Upper lobe of right lung (tissue), 1 donor: Measurements from ENCODE around the gene USF3. TPM values are rescaled to one million over a fixed set of nuclear protein-coding genes. Genes with fewer than 3 reads are reported as not detected.

Experiments
- ATAC-seq: fragments of 200-7000 bp; cut with Tn5 transposase; one replicate; pipeline ENCODE4 v1.9.1; 2020; ENCODE audit warnings: mild to moderate bottlenecking, moderate library complexity
- DNase-seq: peaks from one replicate; pipeline ENCODE4 v3.0.0-alpha.2; 2020
- H3K27ac ChIP-seq: fragments of 200-600 bp; one replicate; pipeline ENCODE4 v1.8.0; 2022
- H3K27me3 ChIP-seq: fragments of 200-600 bp; one replicate; pipeline ENCODE4 v1.8.0; 2022; ENCODE audit warnings: mild to moderate bottlenecking
- H3K36me3 ChIP-seq: fragments of 200-600 bp; one replicate; pipeline ENCODE4 v1.8.0; 2022
- H3K4me1 ChIP-seq: fragments of 200-600 bp; one replicate; pipeline ENCODE4 v1.8.0; 2022
- H3K4me3 ChIP-seq: fragments of 200-600 bp; one replicate; pipeline ENCODE4 v1.8.0; 2022; ENCODE audit warnings: mild to moderate bottlenecking
- H3K9me3 ChIP-seq: fragments of 200-600 bp; one replicate; pipeline ENCODE4 v1.8.0; 2022
- CTCF ChIP-seq: fragments of 200-600 bp; IDR thresholded peaks from one replicate; pipeline ENCODE4 v1.8.0; 2022; ENCODE audit warnings: antibody characterized with exemption
- intact Hi-C: fragments of 100-400 bp; cut with DNase I; formaldehyde crosslinking; loops from one replicate; pipeline ENCODE4 v1.11.0; 2022
- total RNA-seq: library from RNA; stranded (reverse); fragmentation: NEBNext Ultra II Directional; extraction: Animal tissue kit (Norgen Biotek cat#: 25700); gene quantifications from one replicate; pipeline ENCODE4 v1.2.1, GENCODE V29; 2021
- donor health status: DM: no; HTN: yes; CAD: no; lungs with severe emphysema.

USF3 gene
- total RNA-seq, 1 donor from 2014 or later, result 22.2 TPM

DNA sequence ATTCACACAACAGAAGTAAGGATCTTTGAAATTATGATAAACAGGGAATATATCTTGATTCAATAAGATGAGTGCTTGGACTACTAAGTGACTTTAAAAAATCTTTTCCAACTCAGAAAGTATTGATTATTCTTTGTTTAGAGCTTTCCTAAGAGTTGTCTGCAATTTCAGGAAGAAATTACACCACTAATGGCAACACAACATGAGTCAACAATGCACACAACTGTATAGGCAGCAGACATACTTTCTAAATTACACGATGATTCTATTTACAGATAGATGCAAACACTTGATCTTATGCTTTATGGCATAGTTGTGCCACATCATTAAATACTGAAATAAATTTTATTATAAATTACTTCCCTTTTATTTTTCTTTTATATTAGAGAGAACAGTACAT, 45.2 kb upstream of the USF3 start:
- TF ChIP-seq CTCF, result no peak
- ATAC-seq, result no peak
- no peaks in the 10 kb centered on the region for H3K36me3 ChIP-seq

DNA sequence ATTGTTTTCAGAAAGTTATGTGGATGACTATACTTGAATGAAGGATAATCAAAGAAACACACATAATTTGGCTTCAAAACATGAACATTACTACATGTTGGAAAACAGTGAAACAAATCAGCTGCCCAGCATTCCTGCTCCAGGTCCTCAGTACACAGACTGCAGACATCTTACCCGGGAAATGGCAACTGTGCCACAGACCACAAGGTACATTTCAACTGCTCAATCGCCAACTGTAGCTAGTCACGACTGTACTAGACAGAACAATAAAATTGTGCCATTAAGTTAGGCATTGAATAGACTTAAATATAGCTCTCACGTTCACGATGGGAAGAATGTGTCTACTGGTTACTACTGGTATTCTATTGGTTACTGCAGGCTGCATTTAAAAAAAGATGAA, 44.6 kb upstream of the USF3 start:
- intact Hi-C loops, result no loop called here
- Histone ChIP-seq H3K27ac (no peak overlapping the region), H3K36me3 (no peaks in the 10 kb centered on the region), H3K9me3 (no peaks in the 10 kb centered on the region), H3K4me3 (no peak overlapping the region), H3K4me1 (peaks cover 36% of the 10 kb centered on the region), H3K27me3 (no peaks in the 10 kb centered on the region)
- TF ChIP-seq CTCF, result no peak
- DNase-seq (no peak), ATAC-seq (no peak)

More for the DNA sequence above, 45.2 kb upstream of the USF3 start:
- intact Hi-C loops, result no loop called here
- Histone ChIP-seq H3K9me3 (no peaks in the 10 kb centered on the region), H3K27ac (no peak overlapping the region), H3K4me1 (peaks cover 36% of the 10 kb centered on the region), H3K27me3 (no peaks in the 10 kb centered on the region), H3K4me3 (no peak overlapping the region)
- no peak for DNase-seq

DNA sequence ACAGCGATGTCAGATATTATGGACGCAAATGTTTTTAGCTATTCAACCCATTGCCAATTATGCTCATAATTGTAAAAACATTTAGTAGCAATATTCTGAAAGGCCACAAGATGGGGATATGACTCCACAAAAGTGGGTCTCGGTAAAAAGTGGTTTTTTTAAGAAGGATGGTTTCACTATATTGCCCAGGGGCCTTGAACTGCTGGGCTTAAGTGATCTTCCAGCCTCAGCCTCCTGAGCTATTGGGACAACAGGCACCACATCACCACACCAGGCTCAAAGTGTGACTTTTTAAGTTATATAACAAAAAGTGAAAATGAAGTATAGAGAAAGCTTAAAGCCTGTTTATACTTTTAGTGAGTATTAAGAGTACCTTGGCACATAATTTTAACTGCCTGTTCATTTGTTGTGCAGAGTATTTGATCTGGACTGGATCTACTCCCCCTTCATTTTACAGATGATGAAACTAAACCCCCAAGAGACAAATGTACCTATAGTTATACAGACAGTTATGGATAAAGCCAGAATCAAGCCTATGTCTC, 40.2 kb upstream of the USF3 start:
- ATAC-seq (peak; percentile 79), DNase-seq (no peak)
- no peaks in the 10 kb centered on the region for H3K9me3 ChIP-seq
- no peaks in the 10 kb centered on the region for H3K27me3 ChIP-seq
- H3K4me3 ChIP-seq, result no peak overlapping the region
- intact Hi-C loops, result no loop called here
- H3K27ac ChIP-seq, result no peak overlapping the region
- H3K36me3 ChIP-seq, result no peaks in the 10 kb centered on the region
- peak; percentile 69 for TF ChIP-seq CTCF
- H3K4me1 ChIP-seq, result peaks cover 7% of the 10 kb centered on the region

GRCh38 chr3:113731694-113732093, 35.3 kb upstream of the USF3 start:
- DNase-seq, result no peak
- H3K9me3 ChIP-seq, result no peaks in the 10 kb centered on the region
- TF ChIP-seq CTCF, result no peak

GRCh38 chr3:113730550-113730949, 34.1 kb upstream of the USF3 start:
- DNase-seq (no peak), ATAC-seq (no peak)
- H3K27me3 ChIP-seq, result no peaks in the 10 kb centered on the region
- intact Hi-C loops, result no loop called here
- H3K9me3 ChIP-seq, result no peaks in the 10 kb centered on the region
- no peak for TF ChIP-seq CTCF
- no peak overlapping the region for H3K4me3 ChIP-seq
- H3K27ac ChIP-seq, result no peak overlapping the region
- H3K36me3 ChIP-seq, result no peaks in the 10 kb centered on the region
- no peaks in the 10 kb centered on the region for H3K4me1 ChIP-seq

More at GRCh38 chr3:113731694-113732093, 35.3 kb upstream of the USF3 start:
- no peaks in the 10 kb centered on the region for H3K36me3 ChIP-seq
- no peak for ATAC-seq
- intact Hi-C loops, result no loop called here
- no peak overlapping the region for H3K4me3 ChIP-seq
- no peak overlapping the region for H3K27ac ChIP-seq
- H3K27me3 ChIP-seq, result no peaks in the 10 kb centered on the region
- no peaks in the 10 kb centered on the region for H3K4me1 ChIP-seq

DNA sequence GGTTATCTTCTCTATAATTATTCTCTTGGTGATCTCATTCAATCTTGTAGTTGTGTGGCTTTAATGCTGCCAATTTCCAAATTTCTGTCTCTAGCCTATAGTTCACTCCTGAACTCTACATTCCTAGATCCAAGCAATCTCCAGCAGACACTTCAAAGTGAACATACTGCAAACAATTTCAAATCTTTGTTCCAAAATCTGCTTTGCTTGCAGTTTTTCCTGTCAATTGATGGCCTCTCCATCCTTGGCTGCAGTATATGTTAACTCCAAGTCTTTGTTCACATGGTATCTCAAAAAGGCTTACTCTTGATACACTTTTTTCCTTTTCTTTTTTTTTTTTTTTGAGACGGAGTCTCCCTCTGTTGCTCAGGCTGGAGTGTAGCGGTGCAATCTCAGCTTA, 32.2 kb upstream of the USF3 start:
- Histone ChIP-seq H3K27me3 (no peaks in the 10 kb centered on the region), H3K9me3 (no peaks in the 10 kb centered on the region), H3K36me3 (no peaks in the 10 kb centered on the region), H3K4me1 (no peaks in the 10 kb centered on the region), H3K27ac (no peak overlapping the region), H3K4me3 (no peak overlapping the region)
- intact Hi-C loops, result no loop called here
- no peak for DNase-seq
- TF ChIP-seq CTCF, result no peak
- ATAC-seq, result no peak
